ENCODE data around the gene TECR.

DNA sequence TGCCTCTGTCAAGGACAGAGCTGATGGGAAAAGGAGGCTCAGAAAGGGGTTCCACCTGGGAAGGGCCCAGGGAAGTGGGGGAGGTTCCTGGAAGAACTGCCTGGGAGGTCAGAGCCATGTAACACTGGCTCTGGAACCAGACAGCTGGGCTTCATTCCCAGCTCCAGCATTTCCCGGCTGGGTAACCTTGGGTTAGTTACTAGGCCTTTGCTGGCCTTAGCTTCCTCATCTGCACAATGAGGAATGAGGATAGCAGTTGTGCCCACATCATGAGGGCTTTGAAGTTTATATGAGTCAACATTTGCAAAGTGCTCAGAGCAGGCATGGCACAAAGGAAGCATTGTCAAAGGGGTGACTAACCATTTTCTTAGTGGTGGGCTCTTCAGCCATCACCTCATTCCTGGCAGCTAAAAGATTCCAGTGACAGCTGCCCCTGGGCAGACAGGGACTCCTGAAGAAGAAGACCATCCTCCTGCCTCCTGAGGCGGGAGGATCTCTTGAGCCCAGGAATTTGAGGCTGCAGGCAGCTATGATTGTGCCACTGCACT is 9.5 kb upstream of the TECR start:
- TF ChIP-seq EZH2phosphoT487 (IDR thresholded peaks at IDR 0.05; ENCODE audit: borderline replicate concordance): no peak
- TF ChIP-seq, protein P1, sequence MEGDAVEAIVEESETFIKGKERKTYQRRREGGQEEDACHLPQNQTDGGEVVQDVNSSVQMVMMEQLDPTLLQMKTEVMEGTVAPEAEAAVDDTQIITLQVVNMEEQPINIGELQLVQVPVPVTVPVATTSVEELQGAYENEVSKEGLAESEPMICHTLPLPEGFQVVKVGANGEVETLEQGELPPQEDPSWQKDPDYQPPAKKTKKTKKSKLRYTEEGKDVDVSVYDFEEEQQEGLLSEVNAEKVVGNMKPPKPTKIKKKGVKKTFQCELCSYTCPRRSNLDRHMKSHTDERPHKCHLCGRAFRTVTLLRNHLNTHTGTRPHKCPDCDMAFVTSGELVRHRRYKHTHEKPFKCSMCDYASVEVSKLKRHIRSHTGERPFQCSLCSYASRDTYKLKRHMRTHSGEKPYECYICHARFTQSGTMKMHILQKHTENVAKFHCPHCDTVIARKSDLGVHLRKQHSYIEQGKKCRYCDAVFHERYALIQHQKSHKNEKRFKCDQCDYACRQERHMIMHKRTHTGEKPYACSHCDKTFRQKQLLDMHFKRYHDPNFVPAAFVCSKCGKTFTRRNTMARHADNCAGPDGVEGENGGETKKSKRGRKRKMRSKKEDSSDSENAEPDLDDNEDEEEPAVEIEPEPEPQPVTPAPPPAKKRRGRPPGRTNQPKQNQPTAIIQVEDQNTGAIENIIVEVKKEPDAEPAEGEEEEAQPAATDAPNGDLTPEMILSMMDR (conservative IDR thresholded peaks at IDR 0.05; ENCODE audit: low read length): no peak

All from Loucy (cell line).